IPS DF 19.7 (cell line): ENCODE measurements around the gene POLR2L.

Experiments
- DNase-seq: peaks from one replicate; pipeline ENCODE4 v3.0.0-alpha.2; 2013; ENCODE audit warnings: low read depth, low spot score

POLR2L gene

DNA sequence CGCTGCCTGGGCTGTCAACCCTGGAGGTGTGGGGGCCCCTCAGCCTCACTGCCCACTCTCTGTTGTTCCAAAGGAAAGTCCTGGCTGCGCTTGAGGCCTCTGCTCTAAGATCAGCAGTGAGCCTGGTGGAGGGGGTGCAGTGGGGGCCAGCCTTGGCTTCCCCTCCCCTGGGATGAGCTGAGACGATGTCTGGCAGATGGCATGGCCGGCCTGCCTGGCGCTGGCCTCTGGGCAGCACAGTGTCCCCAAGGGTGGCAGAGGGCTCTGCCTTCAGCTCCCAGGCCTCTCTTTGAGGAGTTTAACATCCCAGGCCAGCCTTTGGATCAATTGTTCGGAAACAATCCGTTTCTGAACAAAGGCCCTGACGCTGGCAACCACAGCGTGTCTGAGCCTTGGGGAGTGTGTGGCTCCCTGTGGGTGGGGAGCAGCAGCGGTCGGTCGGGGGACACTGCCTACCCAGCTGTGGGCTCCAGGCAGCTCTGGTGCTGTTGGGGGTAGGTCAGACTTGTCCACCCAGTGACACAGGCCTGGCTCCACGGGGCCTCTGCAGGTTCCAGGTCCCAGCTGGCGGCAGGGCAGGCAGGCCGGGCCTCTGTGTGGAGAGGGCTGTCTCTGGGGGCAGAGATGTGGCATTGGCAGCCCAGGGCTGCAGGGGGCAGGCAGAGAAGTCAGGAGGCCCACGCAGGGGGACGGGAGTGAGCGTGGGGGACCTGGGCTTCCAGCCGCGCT is 12.4 kb upstream of the POLR2L start:
- DNase-seq: no peak

DNA sequence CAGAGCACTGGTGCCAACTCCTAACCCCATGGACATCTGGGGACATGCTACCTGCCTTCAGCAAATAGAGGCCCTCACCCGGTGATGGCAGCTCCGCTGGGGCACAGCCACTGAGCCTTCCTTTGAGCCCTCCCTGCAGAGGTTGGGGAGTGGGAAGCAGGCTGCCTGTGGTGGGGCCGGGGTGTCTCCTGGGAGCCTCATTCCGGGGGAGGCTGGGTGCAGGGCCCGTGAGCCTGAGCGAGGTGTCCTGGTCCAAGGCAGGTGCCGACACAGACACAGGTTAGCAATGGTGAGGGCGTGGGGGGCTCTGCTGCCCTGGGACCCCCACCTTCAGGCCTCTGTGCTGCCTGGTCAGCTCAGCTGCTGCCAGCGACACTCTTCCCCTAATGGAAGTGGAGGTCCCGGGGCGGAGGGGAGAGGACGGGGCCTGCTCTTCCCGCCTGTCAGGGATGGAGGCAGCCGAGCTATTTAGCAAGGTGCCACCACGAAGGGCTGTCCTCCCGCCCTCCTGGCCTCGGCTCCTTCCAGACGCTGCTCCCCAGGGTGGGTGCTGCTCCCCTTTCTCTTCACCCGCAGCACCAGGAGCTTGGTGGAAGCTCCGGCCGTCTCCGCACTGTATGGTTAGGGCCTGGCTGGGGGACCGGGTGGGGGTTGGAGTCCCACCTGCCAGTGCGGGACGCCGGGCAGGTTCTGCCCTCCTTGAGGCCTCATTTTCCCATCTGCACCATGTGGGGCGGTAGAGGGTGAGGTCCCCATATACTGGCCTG is 11.5 kb upstream of the POLR2L start:
- DNase-seq: no peak

GRCh38 chr11:852762-853161 is 10.4 kb upstream of the POLR2L start:
- no peak for DNase-seq

GRCh38 chr11:850775-851763 is 8.7 kb upstream of the POLR2L start:
- no peak for DNase-seq

DNA sequence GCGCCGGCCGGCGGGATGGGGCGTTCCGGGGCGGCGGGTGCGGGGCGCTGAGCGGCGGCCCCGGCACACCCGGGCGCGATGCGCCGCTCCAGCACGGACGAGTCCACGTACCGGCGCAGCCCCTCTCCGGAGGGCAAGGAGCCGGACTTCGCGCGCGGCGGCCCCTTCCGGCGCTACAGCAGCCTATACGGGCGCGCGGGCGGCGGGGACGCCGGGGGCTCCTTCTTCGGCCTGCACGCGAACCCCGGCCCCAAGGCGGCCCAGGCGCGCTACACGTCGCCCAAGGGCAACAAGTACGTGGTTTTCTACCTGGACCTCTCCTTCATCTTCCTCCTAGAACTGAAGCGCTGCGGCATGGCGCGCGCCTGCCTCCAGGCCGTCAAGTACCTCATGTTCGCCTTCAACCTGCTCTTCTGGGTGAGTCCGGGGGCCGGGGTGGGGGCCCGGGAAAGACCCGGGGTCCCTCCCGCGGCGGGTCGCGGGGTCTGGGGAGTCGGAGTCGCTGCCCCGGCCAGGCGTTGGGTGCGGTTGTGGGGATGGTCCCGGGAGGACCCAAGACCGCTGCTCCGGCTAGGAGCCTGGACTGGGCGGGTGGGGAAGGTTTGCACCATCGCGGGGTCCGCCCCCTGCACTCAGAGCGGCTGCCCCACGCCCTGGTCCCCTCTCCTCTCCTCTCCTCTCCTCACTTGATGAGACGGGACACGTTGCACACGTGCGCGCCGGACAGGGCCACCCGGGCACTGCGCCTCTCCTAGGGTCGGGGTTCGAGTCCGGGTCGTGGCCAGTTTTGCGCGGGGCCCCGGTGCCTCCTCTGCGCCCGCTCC is 7.8 kb upstream of the POLR2L start:
- no peak for DNase-seq

GRCh38 chr11:849104-849824 is 6.9 kb upstream of the POLR2L start:
- no peak for DNase-seq

DNA sequence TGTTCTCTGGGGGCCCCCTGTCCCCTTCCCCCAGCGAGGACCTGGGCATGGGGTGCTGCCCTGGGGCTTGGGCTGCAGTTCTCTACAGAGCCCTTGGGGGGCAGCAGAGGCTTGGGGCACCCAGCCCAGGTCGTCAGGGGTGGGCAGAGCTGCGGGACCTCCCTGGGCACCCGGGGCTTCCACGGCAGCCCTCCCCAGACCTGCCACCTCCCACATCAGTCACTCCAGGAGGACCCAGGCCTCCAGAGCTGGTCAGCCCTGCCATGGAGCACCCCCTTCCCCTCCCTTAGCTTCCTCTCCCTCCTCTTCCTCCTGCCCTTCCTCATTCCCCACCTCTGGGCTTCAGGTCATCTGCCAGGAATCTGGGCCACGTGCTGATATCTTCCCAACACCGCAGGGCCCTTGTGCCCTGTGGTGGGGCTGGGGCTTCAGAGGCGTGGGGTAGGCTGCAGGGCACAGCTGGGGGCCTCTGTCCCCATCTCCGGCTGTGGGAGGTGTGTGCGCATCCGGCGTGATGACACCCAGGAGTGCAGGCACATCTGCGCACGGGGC is 6.1 kb upstream of the POLR2L start:
- no peak for DNase-seq

GRCh38 chr11:847876-848275 is 5.5 kb upstream of the POLR2L start:
- no peak for DNase-seq

GRCh38 chr11:846496-847098 is 4.3 kb upstream of the POLR2L start:
- no peak for DNase-seq

GRCh38 chr11:845872-846495 is 3.7 kb upstream of the POLR2L start:
- DNase-seq: no peak

- DNase-seq: no peak
Observed at GRCh38 chr11:844693-845644, 2.6 kb upstream of the POLR2L start.

DNA sequence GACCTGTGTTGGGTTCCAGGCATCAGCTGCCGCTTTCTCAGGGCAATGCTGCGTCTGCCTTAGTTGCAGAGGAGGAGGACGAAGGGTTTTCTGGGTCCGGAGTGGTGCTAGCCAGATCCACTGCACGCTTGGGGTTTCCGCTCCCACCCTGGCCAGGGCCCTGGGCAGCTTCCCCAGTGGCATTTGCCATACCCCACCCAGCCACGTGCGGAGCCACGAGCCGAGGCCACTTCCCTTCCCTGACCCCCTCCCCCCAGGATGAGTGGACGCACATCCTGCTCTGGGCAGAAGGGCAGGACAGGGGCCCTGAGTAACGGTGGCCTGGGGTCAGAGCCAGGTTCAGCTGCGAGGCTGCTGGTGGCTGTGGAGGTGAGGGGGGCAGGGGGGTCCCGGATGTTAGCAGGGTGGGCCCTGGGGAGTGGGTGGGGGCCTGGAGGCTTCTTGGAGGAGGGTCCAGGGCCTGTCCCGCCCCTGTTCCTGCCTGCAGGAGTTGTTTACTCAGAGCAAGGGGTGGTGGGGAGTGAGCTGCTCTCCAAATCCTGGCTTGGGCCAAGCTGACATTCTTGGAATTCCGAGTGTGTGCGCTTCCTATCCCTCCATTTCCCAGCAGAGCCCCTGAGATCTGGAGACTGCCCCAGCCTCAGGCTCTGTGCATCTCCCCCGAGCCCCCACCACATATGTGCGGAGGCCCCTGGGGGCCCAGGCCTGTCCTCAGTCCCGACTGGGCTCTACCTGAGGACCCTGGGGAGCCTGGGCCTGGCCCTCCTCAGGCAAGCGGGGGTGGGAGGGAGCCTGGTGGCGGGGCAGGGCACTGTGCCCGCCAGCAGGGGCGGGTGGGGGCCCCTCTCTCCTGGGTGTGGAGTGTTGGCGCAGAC is 1.7 kb upstream of the POLR2L start:
- DNase-seq: peak; percentile 95

- DNase-seq: no peak
Observed at GRCh38 chr11:843086-843734, 881 bp upstream of the POLR2L start.

GRCh38 chr11:841981-842369 is 354 bp downstream of the POLR2L start:
- DNase-seq: no peak

DNA sequence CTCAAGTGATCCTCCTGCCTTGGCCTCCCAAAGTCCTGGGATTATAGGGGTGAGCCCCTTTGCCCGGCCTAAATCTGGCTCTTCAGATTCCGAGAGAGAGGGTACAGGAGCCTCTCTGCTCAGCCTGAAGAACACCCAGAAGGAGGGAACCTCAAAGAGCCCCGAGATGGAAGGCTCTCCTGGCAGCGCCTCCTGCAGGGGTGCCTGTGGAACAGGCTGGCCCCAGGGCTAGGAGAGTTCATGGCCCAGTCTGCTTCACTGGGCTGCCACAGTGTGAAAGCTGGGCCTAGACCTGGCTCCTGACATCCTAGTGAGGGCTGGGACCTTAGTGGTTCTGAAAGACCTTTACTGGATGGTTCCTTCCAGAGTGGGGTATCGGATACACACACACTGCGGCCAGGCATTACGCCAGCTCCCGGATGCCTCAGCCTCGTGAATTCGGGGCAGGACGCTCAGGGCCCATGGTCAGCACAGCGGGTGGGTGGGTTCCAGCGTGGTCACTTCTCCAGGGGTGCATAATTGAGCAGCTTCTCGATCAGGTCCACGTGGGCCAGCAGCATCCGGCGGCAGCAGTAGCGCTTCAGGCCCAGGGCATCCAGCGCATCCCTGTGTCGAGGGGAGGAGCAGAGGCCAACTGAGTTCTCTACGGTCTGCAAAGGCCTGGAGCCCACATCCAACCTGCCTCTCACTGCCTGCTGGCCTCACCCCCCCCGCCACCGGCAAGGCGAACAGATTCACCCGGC is 2.3 kb downstream of the POLR2L start:
- DNase-seq: no peak

DNA sequence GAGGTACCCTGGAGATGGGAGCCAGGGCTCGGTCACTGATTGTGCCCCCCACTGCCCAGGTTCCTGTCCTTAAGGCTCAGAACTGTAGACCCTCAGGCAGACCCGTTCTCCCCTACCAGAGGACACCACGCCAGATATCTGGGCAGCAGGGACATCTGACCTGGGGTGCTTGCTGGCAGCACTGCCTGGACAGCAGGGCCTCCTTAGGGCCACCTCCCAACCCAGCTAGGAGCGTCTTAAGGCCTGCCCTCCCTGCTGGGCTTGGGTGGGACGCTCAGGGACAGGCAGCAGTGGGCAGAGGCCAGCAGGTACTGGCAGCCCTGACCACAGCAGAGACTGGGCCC is 3.1 kb downstream of the POLR2L start:
- DNase-seq: no peak
